Smooth muscle cell (in vitro differentiated cells): ENCODE measurements around the gene STK4. TPM values are rescaled to one million over a fixed set of nuclear protein-coding genes. Genes with fewer than 3 reads are reported as not detected.
A peak's percentile ranks its signal among the peaks of the same experiment; 100 is the strongest.

Source experiments
- DNase-seq: peaks from one replicate; lab custom pipeline; 2025; ENCODE audit not compliant: unreplicated experiment; lab: John Stamatoyannopoulos, UW
- H2AFZ ChIP-seq: fragments of 200-600 bp; sonication (generic); 2 replicates; pipeline ENCODE4 v1.6.0; 2016; ENCODE audit warnings: antibody characterized with exemption, low read depth, mild to moderate bottlenecking
- H3F3A ChIP-seq: fragments of 200-600 bp; sonication (generic); 2 replicates; pipeline ENCODE4 v1.6.0; 2017; ENCODE audit warnings: antibody characterized with exemption, low read depth
- H3K27ac ChIP-seq: fragments of 200-600 bp; sonication (generic); 2 replicates; pipeline ENCODE4 v1.5.1; 2016; ENCODE audit warnings: low read depth, mild to moderate bottlenecking
- H3K27me3 ChIP-seq: fragments of 200-600 bp; sonication (generic); 2 replicates; pipeline ENCODE4 v1.6.1; 2016; ENCODE audit warnings: low read depth, mild to moderate bottlenecking
- H3K36me3 ChIP-seq: fragments of 200-600 bp; sonication (generic); 2 replicates; pipeline ENCODE4 v1.5.1; 2016; ENCODE audit warnings: low read depth
- H3K4me1 ChIP-seq: fragments of 200-600 bp; sonication (generic); 2 replicates; pipeline ENCODE4 v1.5.1; 2016; ENCODE audit warnings: low read depth
- H3K4me2 ChIP-seq: fragments of 200-600 bp; sonication (generic); 2 replicates; pipeline ENCODE4 v1.6.0; 2016; ENCODE audit warnings: mild to moderate bottlenecking
- H3K4me3 ChIP-seq: fragments of 200-600 bp; sonication (generic); 2 replicates; pipeline ENCODE4 v1.5.1; 2016; ENCODE audit warnings: mild to moderate bottlenecking
- H3K79me2 ChIP-seq: fragments of 200-600 bp; sonication (generic); 2 replicates; pipeline ENCODE4 v1.6.0; 2016; ENCODE audit warnings: low read depth, mild to moderate bottlenecking
- H3K9ac ChIP-seq: fragments of 200-600 bp; sonication (generic); 2 replicates; pipeline ENCODE4 v1.6.0; 2016; ENCODE audit warnings: low read depth
- H3K9me3 ChIP-seq: fragments of 200-600 bp; sonication (generic); replicated peaks from 2 replicates; pipeline ENCODE4 v1.5.1; 2016; ENCODE audit warnings: low read depth
- H4K20me1 ChIP-seq: fragments of 200-600 bp; sonication (generic); 2 replicates; pipeline ENCODE4 v1.6.0; 2016; ENCODE audit warnings: low read depth
- CTCF ChIP-seq: fragments of 200-600 bp; sonication (generic); IDR thresholded peaks from 2 replicates; pipeline ENCODE4 v1.5.1; 2017; ENCODE audit warnings: borderline replicate concordance, mild to moderate bottlenecking, antibody characterized with exemption; ENCODE audit not compliant: insufficient read depth, poor library complexity, severe bottlenecking
- WGBS: methylation state at CpG from one replicate; pipeline ENCODE4 v1.1.7; 2016; ENCODE audit warnings: low lambda C conversion rate; 5-methylcytosine and 5-hydroxymethylcytosine counted together
- polyA plus RNA-seq: library from polyadenylated mRNA; unstranded; fragments of >200 nt; fragmentation: Nextera tagmentation; extraction: Ambion mirVana; gene quantifications from 2 replicates; pipeline ENCODE4 v1.2.1, GENCODE V29; 2016
- total RNA-seq: library from RNA; depleted of rRNA; stranded (reverse); fragments of >200 nt; gene quantifications from 2 replicates; pipeline ENCODE4 v1.2.3, GENCODE V29; 2014

The STK4 gene
- total and polyA plus RNA-seq, 2 experiments from 2014 or later, result 16.8 to 33.5 TPM

GRCh38 chr20:44955270-44955669 is 11.0 kb upstream of the STK4 start:
- H3K27ac ChIP-seq, result no peak overlapping the region
- no peak overlapping the region for H3K9ac ChIP-seq
- H3K79me2 ChIP-seq, result peaks cover 24% of the 10 kb centered on the region
- no peak overlapping the region for H3K4me3 ChIP-seq
- no peak overlapping the region for H3K4me2 ChIP-seq
- 94% methylated on average over 4 of the region's 4 CpGs for WGBS
- H3K27me3 ChIP-seq, result no peaks in the 10 kb centered on the region
- no peak for DNase-seq
- H4K20me1 ChIP-seq, result peaks cover 21% of the 10 kb centered on the region
- H3K36me3 ChIP-seq, result peaks cover 8% of the 10 kb centered on the region
- H3K4me1 ChIP-seq, result peaks cover 14% of the 10 kb centered on the region
- H2AFZ ChIP-seq, result no peak overlapping the region
- H3F3A ChIP-seq, result no peaks in the 10 kb centered on the region
- TF ChIP-seq CTCF, result no peak
- H3K9me3 ChIP-seq, result no peaks in the 10 kb centered on the region

DNA sequence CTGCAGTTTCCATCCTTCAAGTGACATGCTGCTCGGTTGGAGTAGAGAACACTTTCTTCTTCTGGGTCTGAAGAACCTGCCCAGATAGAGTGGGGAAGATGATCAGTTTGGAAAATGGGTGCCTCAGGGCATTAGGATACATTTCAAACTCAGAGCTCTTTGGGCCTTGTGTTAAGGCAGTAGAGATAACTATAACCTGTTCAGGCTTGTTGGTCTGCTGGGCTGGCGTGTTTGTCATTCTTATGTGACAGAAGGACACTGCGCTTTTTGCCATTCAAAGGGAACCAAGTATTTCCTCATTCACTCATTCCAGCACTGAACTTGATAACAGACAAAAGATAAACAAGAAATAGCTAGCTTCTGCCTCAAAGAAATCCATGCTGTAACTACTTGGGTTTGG is 9.9 kb upstream of the STK4 start:
- Histone ChIP-seq H3K4me2 (no peak overlapping the region), H3K27ac (no peak overlapping the region), H3K4me3 (no peak overlapping the region), H3K9ac (no peak overlapping the region), H3K27me3 (no peaks in the 10 kb centered on the region), H3K79me2 (peaks cover 24% of the 10 kb centered on the region), H4K20me1 (peaks cover 21% of the 10 kb centered on the region), H2AFZ (no peak overlapping the region), H3K36me3 (peaks cover 6% of the 10 kb centered on the region), H3K9me3 (no peaks in the 10 kb centered on the region), H3F3A (peaks cover 6% of the 10 kb centered on the region), H3K4me1 (peaks cover 24% of the 10 kb centered on the region)
- DNase-seq, result no peak
- TF ChIP-seq CTCF, result no peak
- 75% methylated on average over 3 of the region's 3 CpGs for WGBS

- H3K27me3 ChIP-seq, result no peaks in the 10 kb centered on the region
- peaks cover 24% of the 10 kb centered on the region for H3K79me2 ChIP-seq
- peaks cover 6% of the 10 kb centered on the region for H3F3A ChIP-seq
- peak overlapping the region; percentile 88 for H3K4me2 ChIP-seq
- DNase-seq, result no peak
- peaks cover 21% of the 10 kb centered on the region for H4K20me1 ChIP-seq
- H3K4me3 ChIP-seq, result peak overlapping the region; percentile 79
- no peak overlapping the region for H3K9ac ChIP-seq
- peak overlapping the region; percentile 92 for H3K27ac ChIP-seq
- TF ChIP-seq CTCF, result no peak
- H3K9me3 ChIP-seq, result no peaks in the 10 kb centered on the region
- no peak overlapping the region for H2AFZ ChIP-seq
- H3K36me3 ChIP-seq, result peaks cover 6% of the 10 kb centered on the region
- 88% methylated on average over 8 of the region's 8 CpGs for WGBS
- peaks cover 26% of the 10 kb centered on the region for H3K4me1 ChIP-seq
These were observed 8.0 kb upstream of the STK4 start for GRCh38 chr20:44958276-44958675.

DNA sequence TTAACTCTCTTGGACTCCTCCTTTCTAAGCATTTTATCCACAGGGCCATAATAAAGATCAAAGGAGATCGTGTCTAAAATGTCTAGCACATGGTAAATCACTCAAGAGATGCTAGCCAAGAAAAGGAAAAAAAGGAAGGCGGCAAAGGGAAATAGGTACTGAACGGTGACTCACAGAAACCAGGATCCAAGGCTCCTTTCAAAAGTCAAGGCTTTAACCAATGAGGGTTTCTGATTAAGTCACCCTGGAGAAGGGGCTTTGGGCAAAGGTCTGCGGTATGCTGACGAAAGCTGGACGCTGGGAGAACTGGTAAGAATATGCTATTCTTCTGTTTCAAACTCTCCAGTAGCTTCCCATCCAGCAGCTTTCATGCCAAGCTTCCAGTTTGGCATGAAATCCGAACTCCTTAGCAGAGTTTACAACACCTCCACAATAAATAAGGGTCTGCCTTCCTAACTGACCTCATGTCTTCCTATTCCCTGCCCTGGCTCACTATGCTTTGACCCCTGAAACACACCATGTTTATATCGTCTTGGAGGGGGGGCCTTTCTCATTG is 7.2 kb upstream of the STK4 start:
- Histone ChIP-seq H2AFZ (no peak overlapping the region), H3K4me1 (peaks cover 26% of the 10 kb centered on the region), H3K9ac (peak overlapping the region; percentile 83), H3K27me3 (no peaks in the 10 kb centered on the region), H3K4me2 (peak overlapping the region; percentile 88), H3K4me3 (peak overlapping the region; percentile 79), H4K20me1 (peaks cover 21% of the 10 kb centered on the region), H3K27ac (peak overlapping the region; percentile 92), H3F3A (peaks cover 6% of the 10 kb centered on the region), H3K79me2 (peaks cover 24% of the 10 kb centered on the region), H3K36me3 (peaks cover 6% of the 10 kb centered on the region), H3K9me3 (no peaks in the 10 kb centered on the region)
- TF ChIP-seq CTCF, result no peak
- DNase-seq, result no peak
- 19% methylated on average over 8 of the region's 8 CpGs for WGBS
